Calu3 (cell line): ENCODE measurements around the gene ZNF780A. TPM values are rescaled to one million over a fixed set of nuclear protein-coding genes. Genes with fewer than 3 reads are reported as not detected.

Experiments
- BruUV-seq: library from RNA; stranded (reverse); fragments of 400-500 nt; replicated peaks from 2 replicates; lab custom pipeline; 2021; lab: Mats Ljungman, UMichigan
- CTCF ChIA-PET: fragments of 300-600 bp; sonication (Branson Sonifier 250); formaldehyde crosslinking; loops from one replicate; lab custom pipeline; 2022; ENCODE audit warnings: antibody characterized with exemption; lab: Charles Lee
- DNase-seq: peaks from one replicate; pipeline ENCODE4 v3.0.0; 2022
- H3K27ac Mint-ChIP-seq: one replicate; pipeline ENCODE4 v1.8.0; 2022; ENCODE audit warnings: mixed read lengths; ENCODE audit not compliant: unreplicated experiment
- H3K27me3 Mint-ChIP-seq: one replicate; pipeline ENCODE4 v1.8.0; 2022; ENCODE audit warnings: mixed read lengths; ENCODE audit not compliant: unreplicated experiment
- H3K36me3 Mint-ChIP-seq: one replicate; pipeline ENCODE4 v1.8.0; 2022; ENCODE audit warnings: mild to moderate bottlenecking, moderate library complexity, mixed read lengths; ENCODE audit not compliant: insufficient read depth, unreplicated experiment
- H3K4me1 Mint-ChIP-seq: one replicate; pipeline ENCODE4 v1.8.0; 2022; ENCODE audit warnings: mild to moderate bottlenecking, low read depth, mixed read lengths; ENCODE audit not compliant: unreplicated experiment
- H3K4me3 Mint-ChIP-seq: one replicate; pipeline ENCODE4 v1.8.0; 2022; ENCODE audit warnings: mild to moderate bottlenecking, low read depth, moderate library complexity, mixed read lengths; ENCODE audit not compliant: unreplicated experiment
- H3K9me3 Mint-ChIP-seq: one replicate; pipeline ENCODE4 v1.8.0; 2022; ENCODE audit warnings: low read depth, mixed read lengths; ENCODE audit not compliant: unreplicated experiment
- CTCF ChIP-seq: fragments of 200-600 bp; IDR thresholded peaks from one replicate; pipeline ENCODE4 v1.8.0; 2022; ENCODE audit warnings: antibody characterized with exemption; ENCODE audit not compliant: unreplicated experiment
- intact Hi-C: fragments of 100-400 bp; cut with micrococcal nuclease; formaldehyde crosslinking; loops from one replicate; pipeline ENCODE4 v1.10.0; 2022; ENCODE audit not compliant: unreplicated experiment
- total RNA-seq: library from RNA; stranded (reverse); gene quantifications from 2 replicates; pipeline ENCODE4 v1.2.3, GENCODE V29; 2022

ZNF780A gene
- total RNA-seq, 1 experiment from 2014 or later: 32.6 TPM

- no TSS peak for BruUV-seq
- Mint-ChIP-seq H3K9me3 (peaks cover 14% of the 10 kb centered on the region), H3K27ac (no peak overlapping the region), H3K36me3 (peaks cover 21% of the 10 kb centered on the region), H3K4me1 (peaks cover 14% of the 10 kb centered on the region), H3K27me3 (no peaks in the 10 kb centered on the region), H3K4me3 (no peak overlapping the region)
- DNase-seq: no peak
- TF ChIP-seq CTCF: no peak
- intact Hi-C loops: no loop called here
- CTCF ChIA-PET: no interaction called here
Observed at GRCh38 chr19:40059624-40060023, 31.1 kb downstream of the ZNF780A start.

GRCh38 chr19:40057166-40057565 is 33.6 kb downstream of the ZNF780A start:
- CTCF ChIA-PET: no interaction called here
- Mint-ChIP-seq H3K27me3 (no peaks in the 10 kb centered on the region), H3K27ac (no peak overlapping the region), H3K36me3 (peaks cover 21% of the 10 kb centered on the region), H3K4me3 (no peak overlapping the region), H3K9me3 (peaks cover 17% of the 10 kb centered on the region), H3K4me1 (peaks cover 17% of the 10 kb centered on the region)
- intact Hi-C loops: no loop called here
- no TSS peak for BruUV-seq
- no peak for TF ChIP-seq CTCF
- DNase-seq: no peak

DNA sequence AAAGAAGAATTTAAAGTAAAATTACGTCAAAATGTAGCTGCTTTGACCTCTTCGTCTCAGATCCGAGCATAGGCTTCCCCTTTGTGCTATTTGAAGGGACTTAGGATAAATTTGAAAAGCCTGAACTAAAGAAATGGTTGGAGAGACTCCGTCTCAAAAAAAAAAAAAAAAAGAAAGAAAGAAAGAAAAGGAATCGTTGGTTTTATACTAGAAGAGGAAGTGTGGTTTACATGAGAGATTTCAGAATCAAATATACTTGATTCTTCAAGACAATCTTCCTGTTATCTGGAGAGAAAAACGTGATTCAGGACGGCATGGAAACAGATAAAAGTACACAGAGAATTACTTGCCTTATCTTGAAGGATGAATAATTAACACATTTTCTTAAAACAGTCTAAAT is 34.2 kb downstream of the ZNF780A start:
- peaks cover 17% of the 10 kb centered on the region for H3K9me3 Mint-ChIP-seq
- CTCF ChIA-PET: interaction anchor here (1.1 kb wide), 1 partner anchor 86 kb away, joined by 3 read pairs; no protein-coding TSS in a partner anchor
- H3K27me3 Mint-ChIP-seq: no peaks in the 10 kb centered on the region
- BruUV-seq: TSS peak; percentile 55
- H3K4me3 Mint-ChIP-seq: peak overlapping the region; percentile 99
- peaks cover 17% of the 10 kb centered on the region for H3K4me1 Mint-ChIP-seq
- no peak for TF ChIP-seq CTCF
- peak overlapping the region; percentile 77 for H3K27ac Mint-ChIP-seq
- intact Hi-C loops: no loop called here
- peaks cover 21% of the 10 kb centered on the region for H3K36me3 Mint-ChIP-seq
- no peak for DNase-seq

GRCh38 chr19:40055832-40056504 is 34.8 kb downstream of the ZNF780A start, which contains the start of gene ZNF780B:
Gene ZNF780B (minus strand): TSS chr19:40056231. CDS start chr19:40050332, 5,899 bp downstream.
- H3K36me3 Mint-ChIP-seq: peaks cover 21% of the 10 kb centered on the region
- DNase-seq: peak; percentile 69
- CTCF ChIA-PET: interaction anchor here (1.0 to 1.1 kb wide), 2 partner anchors 40 to 85 kb away, joined by 3 read pairs; no protein-coding TSS in a partner anchor

More at GRCh38 chr19:40055832-40056504, 34.8 kb downstream of the ZNF780A start, which contains the start of gene ZNF780B:
- Mint-ChIP-seq H3K27ac (peak within 1 kb of the TSS; percentile 77), H3K4me1 (peaks cover 17% of the 10 kb centered on the region), H3K4me3 (peak within 1 kb of the TSS; percentile 99), H3K9me3 (peaks cover 17% of the 10 kb centered on the region), H3K27me3 (no peaks in the 10 kb centered on the region)
- no peak for TF ChIP-seq CTCF
- intact Hi-C loops: no loop called here
- TSS peak; percentile 15 for BruUV-seq
